Hepatocyte (in vitro differentiated cells): Measurements from ENCODE around the gene NOS3. TPM values are rescaled to one million over a fixed set of nuclear protein-coding genes. Genes with fewer than 3 reads are reported as not detected.

ENCODE experiments used
- DNase-seq: peaks from one replicate; pipeline ENCODE4 v3.0.0-alpha.2; 2016; ENCODE audit warnings: low spot score
- H2AFZ ChIP-seq: fragments of 200-600 bp; sonication (generic); 2 replicates; pipeline ENCODE4 v1.6.0; 2016; ENCODE audit warnings: antibody characterized with exemption, mild to moderate bottlenecking
- H3K27ac ChIP-seq: fragments of 200-600 bp; sonication (generic); 2 replicates; pipeline ENCODE4 v1.5.1; 2016; ENCODE audit warnings: mild to moderate bottlenecking
- H3K27me3 ChIP-seq: fragments of 200-600 bp; sonication (generic); 2 replicates; pipeline ENCODE4 v1.6.1; 2016
- H3K36me3 ChIP-seq: fragments of 200-600 bp; sonication (generic); replicated peaks from 2 replicates; pipeline ENCODE4 v1.5.1; 2016; ENCODE audit warnings: low read depth; ENCODE audit not compliant: insufficient read depth
- H3K4me1 ChIP-seq: fragments of 200-600 bp; sonication (generic); 2 replicates; pipeline ENCODE4 v1.5.1; 2016; ENCODE audit warnings: mild to moderate bottlenecking, moderate library complexity; ENCODE audit not compliant: insufficient read depth
- H3K4me2 ChIP-seq: fragments of 200-600 bp; sonication (generic); 2 replicates; pipeline ENCODE4 v1.6.0; 2016
- H3K4me3 ChIP-seq: fragments of 200-600 bp; sonication (generic); 2 replicates; pipeline ENCODE4 v1.5.1; 2016; ENCODE audit warnings: mild to moderate bottlenecking
- H3K79me2 ChIP-seq: fragments of 200-600 bp; sonication (generic); 2 replicates; pipeline ENCODE4 v1.6.0; 2017; ENCODE audit warnings: mild to moderate bottlenecking
- H3K9me2 ChIP-seq: fragments of 200-600 bp; sonication (generic); replicated peaks from 2 replicates; pipeline ENCODE4 v1.6.0; 2017; ENCODE audit warnings: mild to moderate bottlenecking; ENCODE audit not compliant: insufficient read depth
- H3K9me3 ChIP-seq: fragments of 200-600 bp; sonication (generic); 2 replicates; pipeline ENCODE4 v1.5.1; 2016; ENCODE audit warnings: low read depth, mild to moderate bottlenecking
- H4K20me1 ChIP-seq: fragments of 200-600 bp; sonication (generic); 2 replicates; pipeline ENCODE4 v1.6.0; 2016; ENCODE audit warnings: mild to moderate bottlenecking; ENCODE audit not compliant: insufficient read depth, poor library complexity, severe bottlenecking
- CTCF ChIP-seq: fragments of 200-600 bp; sonication (generic); IDR thresholded peaks from 2 replicates; pipeline ENCODE4 v1.5.1; 2016; ENCODE audit warnings: antibody characterized with exemption, mild to moderate bottlenecking; ENCODE audit not compliant: poor library complexity
- EZH2 ChIP-seq: fragments of 200-600 bp; sonication (generic); IDR thresholded peaks from 2 replicates; pipeline ENCODE4 v1.6.1; 2016; ENCODE audit warnings: antibody characterized with exemption, mild to moderate bottlenecking, borderline replicate concordance
- EZH2phosphoT487 ChIP-seq: fragments of 200-600 bp; sonication (generic); IDR thresholded peaks from one replicate; pipeline ENCODE4 v1.6.1; 2018; ENCODE audit warnings: antibody characterized with exemption, mild to moderate bottlenecking, low read depth, moderate library complexity; ENCODE audit not compliant: unreplicated experiment, severe bottlenecking
- WGBS: methylation state at CpG from one replicate; pipeline ENCODE4 v1.1.6; 2016; ENCODE audit warnings: low lambda C conversion rate; ENCODE audit errors: missing lambda C conversion rate; 5-methylcytosine and 5-hydroxymethylcytosine counted together
- polyA plus RNA-seq: library from polyadenylated mRNA; unstranded; fragments of >200 nt; fragmentation: Nextera tagmentation; extraction: Ambion mirVana; gene quantifications from 2 replicates; pipeline ENCODE4 v1.2.1, GENCODE V29; 2016
- total RNA-seq: library from RNA; depleted of rRNA; stranded (reverse); fragments of >200 nt; gene quantifications from 2 replicates; pipeline ENCODE4 v1.2.3, GENCODE V29; 2014

NOS3 gene
- total and polyA plus RNA-seq, 2 experiments from 2014 or later: 9.8 to 17.4 TPM

- Histone ChIP-seq H3K79me2 (no peaks in the 10 kb centered on the region), H3K9me3 (no peaks in the 10 kb centered on the region), H3K27ac (peak overlapping the region; percentile 55), H3K4me2 (no peak overlapping the region), H4K20me1 (no peaks in the 10 kb centered on the region), H3K4me1 (peaks cover 30% of the 10 kb centered on the region), H3K27me3 (peaks cover 2% of the 10 kb centered on the region), H3K4me3 (no peak overlapping the region), H3K36me3 (no peaks in the 10 kb centered on the region), H2AFZ (no peak overlapping the region), H3K9me2 (no peaks in the 10 kb centered on the region)
- TF ChIP-seq CTCF (peak; percentile 95), EZH2phosphoT487 (no peak)
- DNase-seq: peak; percentile 76
- 48% methylated on average over 23 of the region's 23 CpGs for WGBS
Measured at GRCh38 chr7:150962553-150963399, 28.0 kb upstream of the NOS3 start.

- Histone ChIP-seq H4K20me1 (no peaks in the 10 kb centered on the region), H3K4me2 (no peak overlapping the region), H3K4me1 (peaks cover 35% of the 10 kb centered on the region), H3K27ac (no peak overlapping the region), H3K4me3 (no peak overlapping the region), H3K9me3 (no peaks in the 10 kb centered on the region), H3K36me3 (no peaks in the 10 kb centered on the region), H3K9me2 (no peaks in the 10 kb centered on the region), H3K79me2 (no peaks in the 10 kb centered on the region), H2AFZ (no peak overlapping the region), H3K27me3 (peaks cover 9% of the 10 kb centered on the region)
- DNase-seq: no peak
- WGBS: 90% methylated on average over 18 of the region's 18 CpGs
- TF ChIP-seq EZH2 (no peak), EZH2phosphoT487 (no peak), CTCF (no peak)
Measured at GRCh38 chr7:150963707-150964559, 26.9 kb upstream of the NOS3 start.

- Histone ChIP-seq H3K4me1 (peaks cover 40% of the 10 kb centered on the region), H2AFZ (no peak overlapping the region), H3K4me3 (no peak overlapping the region), H3K36me3 (no peaks in the 10 kb centered on the region), H3K4me2 (no peak overlapping the region), H3K79me2 (no peaks in the 10 kb centered on the region), H3K27me3 (peaks cover 9% of the 10 kb centered on the region), H3K9me2 (no peaks in the 10 kb centered on the region), H3K9me3 (no peaks in the 10 kb centered on the region), H4K20me1 (no peaks in the 10 kb centered on the region), H3K27ac (no peak overlapping the region)
- 58% methylated on average over 16 of the region's 16 CpGs for WGBS
- no peak for TF ChIP-seq CTCF
- DNase-seq: no peak
Measured at GRCh38 chr7:150964593-150965111, 26.2 kb upstream of the NOS3 start.
